ENCODE data around the gene CCDC127.

DNA sequence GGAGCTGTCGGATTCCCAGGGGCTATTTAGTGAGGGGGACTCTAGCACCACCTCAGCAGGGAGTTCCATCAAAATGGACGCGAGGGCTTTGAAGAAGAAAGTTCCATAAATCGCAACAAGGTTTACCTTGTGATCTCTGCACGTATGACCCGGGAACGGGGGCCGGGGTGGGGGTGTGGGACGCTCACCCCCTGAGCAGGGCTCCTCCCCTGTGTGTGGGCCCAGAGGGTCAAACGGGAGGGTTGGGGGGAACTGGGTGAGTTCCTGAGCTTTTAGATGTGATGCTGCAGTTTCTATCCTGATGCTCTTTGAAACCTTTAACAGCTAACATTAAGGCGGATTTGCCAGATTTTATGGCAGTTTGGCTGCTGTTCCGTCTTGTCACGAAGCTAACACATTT lies 45.5 kb downstream of the CCDC127 start:
- TF ChIP-seq, protein P1, sequence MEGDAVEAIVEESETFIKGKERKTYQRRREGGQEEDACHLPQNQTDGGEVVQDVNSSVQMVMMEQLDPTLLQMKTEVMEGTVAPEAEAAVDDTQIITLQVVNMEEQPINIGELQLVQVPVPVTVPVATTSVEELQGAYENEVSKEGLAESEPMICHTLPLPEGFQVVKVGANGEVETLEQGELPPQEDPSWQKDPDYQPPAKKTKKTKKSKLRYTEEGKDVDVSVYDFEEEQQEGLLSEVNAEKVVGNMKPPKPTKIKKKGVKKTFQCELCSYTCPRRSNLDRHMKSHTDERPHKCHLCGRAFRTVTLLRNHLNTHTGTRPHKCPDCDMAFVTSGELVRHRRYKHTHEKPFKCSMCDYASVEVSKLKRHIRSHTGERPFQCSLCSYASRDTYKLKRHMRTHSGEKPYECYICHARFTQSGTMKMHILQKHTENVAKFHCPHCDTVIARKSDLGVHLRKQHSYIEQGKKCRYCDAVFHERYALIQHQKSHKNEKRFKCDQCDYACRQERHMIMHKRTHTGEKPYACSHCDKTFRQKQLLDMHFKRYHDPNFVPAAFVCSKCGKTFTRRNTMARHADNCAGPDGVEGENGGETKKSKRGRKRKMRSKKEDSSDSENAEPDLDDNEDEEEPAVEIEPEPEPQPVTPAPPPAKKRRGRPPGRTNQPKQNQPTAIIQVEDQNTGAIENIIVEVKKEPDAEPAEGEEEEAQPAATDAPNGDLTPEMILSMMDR (IDR thresholded peaks at IDR 0.05 in 8 of 11, conservative IDR thresholded peaks at IDR 0.05 in 3 of 11), result no peak
- TF ChIP-seq POLR2A (IDR thresholded peaks at IDR 0.05), result no peak
- no peak for TF ChIP-seq POLR2AphosphoS5 (IDR thresholded peaks at IDR 0.05)

Data from spleen (tissue), 7 donors.